ENCODE results near the gene FOXK2.
"Not testable (repeated sequence)": the region's sequence is repeated elsewhere in the genome, so short reads cannot be mapped to it uniquely, and the experiment has no call there.

DNA sequence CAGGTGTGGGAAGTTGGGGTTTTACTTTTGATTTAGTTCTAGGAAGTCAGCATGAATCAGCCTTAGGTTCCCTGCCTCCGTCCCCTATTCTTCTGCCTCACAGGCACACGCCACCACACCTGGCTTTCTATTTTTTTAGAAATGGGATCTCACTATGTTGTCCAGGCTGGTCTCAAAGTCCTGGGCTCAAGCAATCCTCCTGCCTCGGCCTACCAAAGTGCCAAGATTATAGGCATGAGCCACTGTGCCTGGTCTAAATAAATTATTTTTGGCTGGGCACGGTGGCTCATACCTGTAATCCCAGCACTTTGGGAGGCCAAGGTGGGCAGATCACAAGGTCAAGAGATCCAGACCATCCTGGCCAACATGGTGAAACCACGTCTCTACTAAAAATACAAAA lies 7.9 kb upstream of the FOXK2 start:
- TF ChIP-seq, protein P1, sequence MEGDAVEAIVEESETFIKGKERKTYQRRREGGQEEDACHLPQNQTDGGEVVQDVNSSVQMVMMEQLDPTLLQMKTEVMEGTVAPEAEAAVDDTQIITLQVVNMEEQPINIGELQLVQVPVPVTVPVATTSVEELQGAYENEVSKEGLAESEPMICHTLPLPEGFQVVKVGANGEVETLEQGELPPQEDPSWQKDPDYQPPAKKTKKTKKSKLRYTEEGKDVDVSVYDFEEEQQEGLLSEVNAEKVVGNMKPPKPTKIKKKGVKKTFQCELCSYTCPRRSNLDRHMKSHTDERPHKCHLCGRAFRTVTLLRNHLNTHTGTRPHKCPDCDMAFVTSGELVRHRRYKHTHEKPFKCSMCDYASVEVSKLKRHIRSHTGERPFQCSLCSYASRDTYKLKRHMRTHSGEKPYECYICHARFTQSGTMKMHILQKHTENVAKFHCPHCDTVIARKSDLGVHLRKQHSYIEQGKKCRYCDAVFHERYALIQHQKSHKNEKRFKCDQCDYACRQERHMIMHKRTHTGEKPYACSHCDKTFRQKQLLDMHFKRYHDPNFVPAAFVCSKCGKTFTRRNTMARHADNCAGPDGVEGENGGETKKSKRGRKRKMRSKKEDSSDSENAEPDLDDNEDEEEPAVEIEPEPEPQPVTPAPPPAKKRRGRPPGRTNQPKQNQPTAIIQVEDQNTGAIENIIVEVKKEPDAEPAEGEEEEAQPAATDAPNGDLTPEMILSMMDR (conservative IDR thresholded peaks at IDR 0.05) = not testable (repeated sequence)
- TF ChIP-seq EZH2 (IDR thresholded peaks at IDR 0.05; ENCODE audit: low read depth) = not testable (repeated sequence)

Data from PC-9 (cell line).